ENCODE results near the gene PTPRN.

The PTPRN gene

DNA sequence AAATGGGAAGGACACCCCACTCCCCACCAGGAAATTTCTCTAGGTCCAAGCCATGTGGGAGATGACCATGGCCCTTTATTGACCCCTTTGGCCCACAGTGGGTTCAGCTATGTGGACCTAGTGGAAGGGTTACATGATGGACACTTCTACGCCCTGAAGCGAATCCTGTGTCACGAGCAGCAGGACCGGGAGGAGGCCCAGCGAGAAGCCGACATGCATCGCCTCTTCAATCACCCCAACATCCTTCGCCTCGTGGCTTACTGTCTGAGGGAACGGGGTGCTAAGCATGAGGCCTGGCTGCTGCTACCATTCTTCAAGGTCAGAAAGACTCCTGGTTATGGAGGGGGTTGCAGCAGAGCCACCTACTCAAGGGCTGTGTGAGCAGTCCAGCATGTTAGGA lies 62.6 kb downstream of the PTPRN start:
- Histone ChIP-seq H3K9me2 (replicated peaks; ENCODE audit: control insufficient read depth, low read length) (no peaks in the 10 kb centered on the region), H3K27ac (ENCODE audit: low read depth, low read length) (no peak overlapping the region), H3K36me3 (ENCODE audit: control insufficient read depth, low read length) (peaks cover 53% of the 10 kb centered on the region), H3K27me3 (ENCODE audit: control insufficient read depth, low read length) (no peaks in the 10 kb centered on the region), H3K4me2 (ENCODE audit: low read length) (peak overlapping the region; percentile 97), H3K9me3 (ENCODE audit: control insufficient read depth, insufficient read depth, low read length) (no peaks in the 10 kb centered on the region), H3K79me2 (ENCODE audit: control insufficient read depth, low read length) (peaks cover 54% of the 10 kb centered on the region), H4K20me1 (ENCODE audit: control insufficient read depth, insufficient read depth, low read depth, low read length) (no peaks in the 10 kb centered on the region), H3F3A (ENCODE audit: control insufficient read depth, insufficient read depth) (peaks cover 19% of the 10 kb centered on the region), H3K4me1 (ENCODE audit: control insufficient read depth, low read length) (peaks cover 66% of the 10 kb centered on the region), H3K4me3 (ENCODE audit: low read length) (peak overlapping the region; percentile 84)
- TF ChIP-seq CTCF (IDR thresholded peaks at IDR 0.05; ENCODE audit: low read depth, low read length, poor library complexity, severe bottlenecking) (no peak), EZH2phosphoT487 (IDR thresholded peaks at IDR 0.05; ENCODE audit: borderline replicate concordance, low read length) (no peak)

GRCh38 chr2:219245899-219246230 lies 63.3 kb downstream of the PTPRN start:
- Histone ChIP-seq H3K4me3 (ENCODE audit: low read length) (peak overlapping the region; percentile 84), H3K27ac (ENCODE audit: low read depth, low read length) (peak overlapping the region; percentile 47), H3K4me2 (ENCODE audit: low read length) (peak overlapping the region; percentile 97), H3K27me3 (ENCODE audit: control insufficient read depth, low read length) (no peaks in the 10 kb centered on the region), H3K9me3 (ENCODE audit: control insufficient read depth, insufficient read depth, low read length) (no peaks in the 10 kb centered on the region), H4K20me1 (ENCODE audit: control insufficient read depth, insufficient read depth, low read depth, low read length) (no peaks in the 10 kb centered on the region), H3K36me3 (ENCODE audit: control insufficient read depth, low read length) (peaks cover 47% of the 10 kb centered on the region), H3K9me2 (replicated peaks; ENCODE audit: control insufficient read depth, low read length) (no peaks in the 10 kb centered on the region), H3K4me1 (ENCODE audit: control insufficient read depth, low read length) (peaks cover 59% of the 10 kb centered on the region), H3F3A (ENCODE audit: control insufficient read depth, insufficient read depth) (peaks cover 22% of the 10 kb centered on the region), H3K79me2 (ENCODE audit: control insufficient read depth, low read length) (peaks cover 48% of the 10 kb centered on the region)
- TF ChIP-seq CTCF (IDR thresholded peaks at IDR 0.05; ENCODE audit: low read depth, low read length, poor library complexity, severe bottlenecking) (no peak), EZH2phosphoT487 (IDR thresholded peaks at IDR 0.05; ENCODE audit: borderline replicate concordance, low read length) (no peak)

DNA sequence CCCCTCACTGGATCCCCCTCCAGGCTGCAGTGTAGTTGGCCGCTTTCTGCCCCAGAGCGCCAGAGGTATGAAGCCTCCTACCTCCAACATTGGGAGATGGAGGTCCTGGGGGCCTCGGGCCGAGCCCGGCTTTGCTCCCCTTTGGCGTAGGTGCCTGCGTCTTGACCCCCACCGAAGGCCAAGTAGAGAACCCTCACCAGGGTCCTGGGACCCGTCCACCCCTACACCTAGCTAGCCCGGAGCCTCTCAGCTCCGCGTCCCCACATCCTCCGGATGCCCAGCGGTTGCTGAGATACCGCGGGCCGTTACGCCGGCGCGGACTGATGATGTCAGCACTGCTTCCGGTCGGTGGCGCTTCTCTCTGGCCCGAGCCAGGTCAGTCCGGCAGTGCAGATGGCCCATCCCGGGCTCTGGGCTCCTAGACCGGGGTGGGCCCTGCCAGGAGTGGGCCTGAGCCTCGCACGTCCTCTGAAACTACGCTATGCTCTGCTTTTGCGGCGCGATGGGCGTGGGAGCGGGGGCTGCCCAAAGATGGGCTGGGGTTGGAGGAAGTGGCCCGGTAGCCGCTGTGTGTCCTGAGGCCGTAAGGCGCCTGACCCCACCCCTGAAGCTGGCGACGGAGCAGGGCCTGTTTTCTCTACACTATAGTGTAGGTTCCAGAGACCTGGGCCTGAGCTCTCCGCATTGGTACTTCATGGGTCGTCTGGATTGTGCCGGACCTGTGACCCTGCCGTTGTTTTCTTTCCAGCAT lies 63.9 kb downstream of the PTPRN start, which contains the start of the genes GLB1L and STK16:
Gene GLB1L, minus strand, starts transcription at position 297 of the 751 bp plus-strand sequence. CDS start 1,871 bp downstream, outside the sequence.
Gene STK16, plus strand, starts transcription at position 332 of the 751 bp plus-strand sequence. CDS start 521 bp downstream, outside the sequence.
- H3K4me3 ChIP-seq (ENCODE audit: low read length) = peak within 1 kb of the TSS; percentile 84
- no peaks in the 10 kb centered on the region for H3K9me3 ChIP-seq (ENCODE audit: control insufficient read depth, insufficient read depth, low read length)
- peaks cover 54% of the 10 kb centered on the region for H3K4me1 ChIP-seq (ENCODE audit: control insufficient read depth, low read length)
- no peaks in the 10 kb centered on the region for H3K27me3 ChIP-seq (ENCODE audit: control insufficient read depth, low read length)
- peaks cover 42% of the 10 kb centered on the region for H3K36me3 ChIP-seq (ENCODE audit: control insufficient read depth, low read length)
- no peaks in the 10 kb centered on the region for H4K20me1 ChIP-seq (ENCODE audit: control insufficient read depth, insufficient read depth, low read depth, low read length)
- peak within 1 kb of the TSS; percentile 47 for H3K27ac ChIP-seq (ENCODE audit: low read depth, low read length)
- H3K79me2 ChIP-seq (ENCODE audit: control insufficient read depth, low read length) = peaks cover 44% of the 10 kb centered on the region
- H3F3A ChIP-seq (ENCODE audit: control insufficient read depth, insufficient read depth) = peaks cover 19% of the 10 kb centered on the region
- no peaks in the 10 kb centered on the region for H3K9me2 ChIP-seq (replicated peaks; ENCODE audit: control insufficient read depth, low read length)
- peak within 1 kb of the TSS; percentile 97 for H3K4me2 ChIP-seq (ENCODE audit: low read length)
- TF ChIP-seq EZH2phosphoT487 (IDR thresholded peaks at IDR 0.05; ENCODE audit: borderline replicate concordance, low read length) = no peak
- TF ChIP-seq CTCF (IDR thresholded peaks at IDR 0.05; ENCODE audit: low read depth, low read length, poor library complexity, severe bottlenecking) = no peak
